Caco-2 (cell line): ENCODE data around the gene FTCD. TPM values are rescaled to one million over a fixed set of nuclear protein-coding genes. Genes with fewer than 3 reads are reported as not detected.

Source experiments
- BruUV-seq: library from RNA; stranded (reverse); fragments of 400-500 nt; replicated peaks from 2 replicates; lab custom pipeline; 2021; lab: Mats Ljungman, UMichigan
- CTCF ChIA-PET: fragments of 300-600 bp; sonication (Branson Sonifier 250); formaldehyde crosslinking; loops from one replicate; lab custom pipeline; 2022; ENCODE audit warnings: antibody characterized with exemption; lab: Charles Lee
- POLR2A ChIA-PET: fragments of 300-600 bp; sonication (Branson Sonifier 250); formaldehyde crosslinking; loops from one replicate; lab custom pipeline; 2022; ENCODE audit warnings: antibody characterized with exemption; lab: Charles Lee
- DNase-seq, 2 experiments: peaks; one replicate each; pipeline versions ENCODE4 v3.0.0 to v3.0.0-alpha.2; 2020 to 2022
- H3K27me3 ChIP-seq: replicated peaks from 2 replicates; pipeline ENCODE4 v1.6.0; 2011; ENCODE audit warnings: low read length; ENCODE audit not compliant: control insufficient read depth, insufficient read depth
- H3K36me3 ChIP-seq: 2 replicates; pipeline ENCODE4 v1.5.1; 2011; ENCODE audit warnings: low read length; ENCODE audit not compliant: control insufficient read depth, insufficient read depth
- H3K4me1 ChIP-seq: fragments of 250-450 bp; sonication (Bioruptor Pico); 2 replicates; pipeline ENCODE4 v1.5.1; 2020; ENCODE audit warnings: mild to moderate bottlenecking
- H3K4me3 ChIP-seq: 2 replicates; pipeline ENCODE4 v1.5.1; 2011; ENCODE audit warnings: low read depth, mild to moderate bottlenecking, control low read depth, low read length
- H3K9me3 ChIP-seq: fragments of 250-450 bp; sonication (Bioruptor Pico); 2 replicates; pipeline ENCODE4 v1.5.1; 2020; ENCODE audit warnings: mild to moderate bottlenecking, moderate library complexity
- H3K27ac Mint-ChIP-seq: one replicate; pipeline ENCODE4 v1.8.0; 2022; ENCODE audit warnings: mixed read lengths; ENCODE audit not compliant: unreplicated experiment
- H3K27me3 Mint-ChIP-seq: one replicate; pipeline ENCODE4 v1.8.0; 2022; ENCODE audit warnings: mixed read lengths; ENCODE audit not compliant: insufficient read depth, unreplicated experiment
- H3K36me3 Mint-ChIP-seq: one replicate; pipeline ENCODE4 v1.8.0; 2022; ENCODE audit warnings: mild to moderate bottlenecking, mixed read lengths; ENCODE audit not compliant: insufficient read depth, unreplicated experiment
- H3K4me1 Mint-ChIP-seq: one replicate; pipeline ENCODE4 v1.8.0; 2022; ENCODE audit warnings: low read depth, mixed read lengths; ENCODE audit not compliant: unreplicated experiment
- H3K4me3 Mint-ChIP-seq: one replicate; pipeline ENCODE4 v1.8.0; 2022; ENCODE audit warnings: mild to moderate bottlenecking, moderate library complexity, mixed read lengths; ENCODE audit not compliant: unreplicated experiment
- H3K9me3 Mint-ChIP-seq: one replicate; pipeline ENCODE4 v1.8.0; 2022; ENCODE audit warnings: mixed read lengths; ENCODE audit not compliant: unreplicated experiment
- CTCF ChIP-seq, 2 experiments: fragments of 200-600 bp in 1 of 2; IDR thresholded peaks; 1 replicate in 1 of 2; 2 replicates in 1 of 2; pipeline versions ENCODE4 v1.5.1 to v1.8.0; 2011 to 2022; ENCODE audit warnings: antibody characterized with exemption in 1 of 2, control low read depth in 1 of 2, inconsistent platforms in 1 of 2, low read depth in 1 of 2, low read length in 1 of 2, mild to moderate bottlenecking in 1 of 2, moderate library complexity in 1 of 2; ENCODE audit not compliant: insufficient read depth in 1 of 2, severe bottlenecking in 1 of 2, unreplicated experiment in 1 of 2
- intact Hi-C: fragments of 100-400 bp; cut with micrococcal nuclease; formaldehyde crosslinking; loops from one replicate; pipeline ENCODE4 v1.10.0; 2022; ENCODE audit not compliant: unreplicated experiment
- total RNA-seq: library from RNA; stranded (reverse); gene quantifications from 2 replicates; pipeline ENCODE4 v1.2.3, GENCODE V29; 2022

The FTCD gene
- total RNA-seq, 1 experiment from 2014 or later = 3.5 TPM

DNA sequence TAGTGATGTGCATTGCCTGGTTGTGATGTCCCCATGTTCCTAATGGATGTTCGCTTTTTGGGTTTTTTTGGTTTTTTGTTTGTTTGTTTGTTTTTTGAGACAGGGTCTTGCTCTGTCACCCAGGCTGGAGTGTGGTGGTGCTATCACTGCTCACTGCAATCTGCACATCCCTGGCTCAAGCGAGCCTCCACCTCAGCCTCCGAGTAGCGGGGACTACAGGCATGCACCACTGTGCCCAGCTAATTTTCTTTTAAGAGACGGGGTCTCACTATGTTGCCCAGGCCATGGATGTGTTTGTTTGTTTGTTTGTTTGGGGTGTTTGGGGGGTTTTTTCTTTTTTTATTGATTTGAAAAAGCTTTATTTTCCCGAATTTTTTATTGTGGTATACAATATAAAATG lies 55.4 kb downstream of the FTCD start:
- Histone ChIP-seq H3K4me1 (no peaks in the 10 kb centered on the region), H3K27me3 (no peaks in the 10 kb centered on the region; the same call in 1 of the 2 replicates), H3K9me3 (peaks cover 14% of the 10 kb centered on the region; the same call in 1 of the 2 replicates), H3K36me3 (no peaks in the 10 kb centered on the region), H3K4me3 (no peak overlapping the region)
- peaks cover 12% of the 10 kb centered on the region for H3K27me3 Mint-ChIP-seq
- no peak overlapping the region for H3K27ac Mint-ChIP-seq
- ChIA-PET POLR2A (no interaction called here), CTCF (interaction anchor here (1.4 kb wide), 1 partner anchor 126 kb away, joined by 3 read pairs; no protein-coding TSS in a partner anchor)
- H3K4me3 Mint-ChIP-seq = no peak overlapping the region
- no peaks in the 10 kb centered on the region for H3K36me3 Mint-ChIP-seq
- DNase-seq = no peak
- no peak for TF ChIP-seq CTCF (IDR thresholded peaks at IDR 0.05; ENCODE audit: insufficient read depth in 1 of 2, low read depth in 1 of 2, low read length in 1 of 2, severe bottlenecking in 1 of 2, unreplicated experiment in 1 of 2)
- intact Hi-C loops = no loop called here
- no TSS peak for BruUV-seq
- peaks cover 27% of the 10 kb centered on the region for H3K9me3 Mint-ChIP-seq
- no peaks in the 10 kb centered on the region for H3K4me1 Mint-ChIP-seq

- Histone ChIP-seq H3K4me3 (no peak overlapping the region), H3K27me3 (no peaks in the 10 kb centered on the region; the same call in 1 of the 2 replicates)
- POLR2A ChIA-PET = no interaction called here
These were observed 55.9 kb downstream of the FTCD start for GRCh38 chr21:46099476-46099875.

More at GRCh38 chr21:46099476-46099875, 55.9 kb downstream of the FTCD start:
- CTCF ChIA-PET = interaction anchor here (1.4 kb wide), 1 partner anchor 126 kb away, joined by 3 read pairs; no protein-coding TSS in a partner anchor
- Histone ChIP-seq H3K4me1 (no peaks in the 10 kb centered on the region), H3K36me3 (no peaks in the 10 kb centered on the region), H3K9me3 (peaks cover 14% of the 10 kb centered on the region; the same call in 1 of the 2 replicates)
- DNase-seq = peak in 1 of 2 experiments; percentile 35
- Mint-ChIP-seq H3K9me3 (peaks cover 24% of the 10 kb centered on the region), H3K4me3 (no peak overlapping the region), H3K27me3 (peaks cover 12% of the 10 kb centered on the region), H3K36me3 (no peaks in the 10 kb centered on the region), H3K27ac (no peak overlapping the region), H3K4me1 (no peaks in the 10 kb centered on the region)
- no peak for TF ChIP-seq CTCF (IDR thresholded peaks at IDR 0.05; ENCODE audit: insufficient read depth in 1 of 2, low read depth in 1 of 2, low read length in 1 of 2, severe bottlenecking in 1 of 2, unreplicated experiment in 1 of 2)
- intact Hi-C loops = loop anchor here (5.0 kb wide), 1 partner anchor 127 kb away; no protein-coding TSS in a partner anchor
- no TSS peak for BruUV-seq
